GM18519 (cell line): ENCODE data around the gene SIGLEC7.
"Not testable (repeated sequence)": the region's sequence is repeated elsewhere in the genome, so short reads cannot be mapped to it uniquely, and the experiment has no call there.

Experiments used
- ATAC-seq: cut with Tn5 transposase; IDR thresholded peaks from one replicate; pipeline ENCODE4 v1.9.1; 2021; ENCODE audit warnings: mild to moderate bottlenecking, moderate library complexity; ENCODE audit not compliant: unreplicated experiment, low FRiP score

Gene SIGLEC7

GRCh38 chr19:51164215-51164614 lies 22.1 kb downstream of the SIGLEC7 start:
- ATAC-seq = no peak

GRCh38 chr19:51166846-51167490 lies 24.9 kb downstream of the SIGLEC7 start:
- ATAC-seq = no peak

- ATAC-seq = no peak
These were observed 26.6 kb downstream of the SIGLEC7 start for GRCh38 chr19:51168564-51169282.

- ATAC-seq = not testable (repeated sequence)
These were observed 27.3 kb downstream of the SIGLEC7 start for GRCh38 chr19:51169283-51169918.

GRCh38 chr19:51172223-51172622 lies 30.1 kb downstream of the SIGLEC7 start:
- ATAC-seq = no peak

GRCh38 chr19:51173681-51174080 lies 31.6 kb downstream of the SIGLEC7 start:
- no peak for ATAC-seq

- no peak for ATAC-seq
These were observed 37.2 kb downstream of the SIGLEC7 start for GRCh38 chr19:51179256-51179655.

- ATAC-seq = no peak
These were observed 39.3 kb downstream of the SIGLEC7 start for GRCh38 chr19:51181377-51181912.

- no peak for ATAC-seq
These were observed 39.9 kb downstream of the SIGLEC7 start for GRCh38 chr19:51181913-51182419.

GRCh38 chr19:51183629-51184028 lies 41.5 kb downstream of the SIGLEC7 start:
- ATAC-seq = no peak

GRCh38 chr19:51185069-51185867 lies 43.2 kb downstream of the SIGLEC7 start:
- ATAC-seq = no peak

GRCh38 chr19:51185868-51186215 lies 43.7 kb downstream of the SIGLEC7 start:
- no peak for ATAC-seq

GRCh38 chr19:51186323-51186722 lies 44.2 kb downstream of the SIGLEC7 start:
- ATAC-seq = no peak

GRCh38 chr19:51187395-51188226 lies 45.5 kb downstream of the SIGLEC7 start:
- ATAC-seq = no peak

- ATAC-seq = no peak
These were observed 46.1 kb downstream of the SIGLEC7 start for GRCh38 chr19:51188227-51188559.

- ATAC-seq = no peak
These were observed 50.6 kb downstream of the SIGLEC7 start for GRCh38 chr19:51192689-51193088.

GRCh38 chr19:51194527-51195315 lies 52.6 kb downstream of the SIGLEC7 start:
- ATAC-seq = no peak

GRCh38 chr19:51195316-51195586 lies 53.1 kb downstream of the SIGLEC7 start:
- ATAC-seq = no peak

GRCh38 chr19:51195616-51196015 lies 53.5 kb downstream of the SIGLEC7 start:
- ATAC-seq = no peak
